HEK293T (cell line): ENCODE results near the gene NINJ1.

ENCODE experiments used
- CTCF ChIA-PET: fragments of 350-600 bp; formaldehyde crosslinking; extraction: SDS; loops from one replicate; lab custom pipeline; 2021; ENCODE audit warnings: antibody characterized with exemption, inconsistent platforms; lab: Yijun Ruan, JAX
- POLR2A ChIA-PET: fragments of 350-600 bp; formaldehyde crosslinking; extraction: SDS; loops from one replicate; lab custom pipeline; 2020; ENCODE audit warnings: antibody characterized with exemption, inconsistent platforms; lab: Yijun Ruan, JAX
- DNase-seq: peaks from one replicate; pipeline ENCODE4 v3.0.0; 2012; ENCODE audit warnings: mixed read lengths; ENCODE audit errors: extremely low spot score
- ARNT ChIP-seq: fragments of 450-650 bp; IDR thresholded peaks from 2 replicates; pipeline ENCODE4 v1.6.1; 2017; ENCODE audit warnings: mild to moderate bottlenecking
- BHLHE40 ChIP-seq: fragments of 450-650 bp; IDR thresholded peaks from 2 replicates; pipeline ENCODE4 v1.6.1; 2016; ENCODE audit warnings: mild to moderate bottlenecking, moderate library complexity, borderline replicate concordance
- CTBP1 ChIP-seq: fragments of 450-650 bp; IDR thresholded peaks from 2 replicates; pipeline ENCODE4 v1.6.1; 2016; ENCODE audit warnings: borderline replicate concordance
- ELF4 ChIP-seq: fragments of 450-650 bp; IDR thresholded peaks from 2 replicates; pipeline ENCODE4 v1.6.1; 2017; ENCODE audit warnings: antibody characterized with exemption
- FOXA1 ChIP-seq: fragments of 450-650 bp; IDR thresholded peaks from 2 replicates; pipeline ENCODE4 v1.6.1; 2016; ENCODE audit warnings: mild to moderate bottlenecking
- FOXK2 ChIP-seq: fragments of 450-650 bp; IDR thresholded peaks from 2 replicates; pipeline ENCODE4 v1.6.1; 2016; ENCODE audit warnings: mild to moderate bottlenecking
- FOXM1 ChIP-seq: fragments of 450-650 bp; IDR thresholded peaks from 2 replicates; pipeline ENCODE4 v1.6.1; 2017; ENCODE audit warnings: mild to moderate bottlenecking, borderline replicate concordance
- HDGF ChIP-seq: fragments of 450-650 bp; IDR thresholded peaks from 2 replicates; pipeline ENCODE4 v1.6.1; 2017; ENCODE audit warnings: antibody characterized with exemption, borderline replicate concordance
- L3MBTL2 ChIP-seq: fragments of 450-650 bp; conservative IDR thresholded peaks from 2 replicates; pipeline ENCODE4 v1.6.1; 2016; ENCODE audit warnings: mild to moderate bottlenecking
- LEF1 ChIP-seq: fragments of 450-650 bp; IDR thresholded peaks from 2 replicates; pipeline ENCODE4 v1.6.1; 2017; ENCODE audit warnings: mild to moderate bottlenecking, borderline replicate concordance
- NFRKB ChIP-seq: fragments of 450-650 bp; IDR thresholded peaks from 2 replicates; pipeline ENCODE4 v1.6.1; 2016; ENCODE audit warnings: mild to moderate bottlenecking, moderate library complexity
- PKNOX1 ChIP-seq: fragments of 450-650 bp; IDR thresholded peaks from 2 replicates; pipeline ENCODE4 v1.6.1; 2016
- SP1 ChIP-seq: fragments of 450-650 bp; IDR thresholded peaks from 2 replicates; pipeline ENCODE4 v1.6.1; 2017
- SUZ12 ChIP-seq: fragments of 450-650 bp; IDR thresholded peaks from 2 replicates; pipeline ENCODE4 v1.6.1; 2016; ENCODE audit warnings: mild to moderate bottlenecking
- TARDBP ChIP-seq: fragments of 450-650 bp; IDR thresholded peaks from 2 replicates; pipeline ENCODE4 v1.6.1; 2016
- ZNF384 ChIP-seq: fragments of 450-650 bp; IDR thresholded peaks from 2 replicates; pipeline ENCODE4 v1.6.1; 2016

Gene NINJ1

GRCh38 chr9:93170571-93170970, 36.5 kb upstream of the NINJ1 start:
- TF ChIP-seq HDGF (no peak), SP1 (no peak), ELF4 (no peak), CTBP1 (no peak), L3MBTL2 (no peak), PKNOX1 (no peak), LEF1 (no peak), FOXM1 (no peak), SUZ12 (no peak), FOXA1 (no peak), NFRKB (no peak), ZNF384 (no peak), TARDBP (no peak), ARNT (no peak)
- CTCF ChIA-PET = interaction anchor here (0.7 to 2.1 kb wide), 2 partner anchors 16 to 141 kb away, joined by 3 to 10 read pairs; no protein-coding TSS in a partner anchor
- no peak for DNase-seq
- POLR2A ChIA-PET = no interaction called here

GRCh38 chr9:93169444-93169843, 35.4 kb upstream of the NINJ1 start:
- ChIA-PET CTCF (interaction anchor here (2.1 kb wide), 1 partner anchor 15 kb away, joined by 10 read pairs; no protein-coding TSS in a partner anchor), POLR2A (no interaction called here)
- no peak for DNase-seq
- TF ChIP-seq L3MBTL2 = no peak
- TF ChIP-seq HDGF = no peak
- no peak for TF ChIP-seq SUZ12
- no peak for TF ChIP-seq FOXK2
- no peak for TF ChIP-seq ELF4
- no peak for TF ChIP-seq SP1
- TF ChIP-seq ZNF384 = no peak
- no peak for TF ChIP-seq TARDBP
- TF ChIP-seq BHLHE40 = no peak

GRCh38 chr9:93168581-93168980, 34.5 kb upstream of the NINJ1 start:
- ChIA-PET CTCF (no interaction called here), POLR2A (interaction anchor here (0.6 kb wide), 1 partner anchor 286 kb away, joined by 3 read pairs; no protein-coding TSS in a partner anchor)
- DNase-seq = no peak
- no peak for TF ChIP-seq LEF1
- no peak for TF ChIP-seq CTBP1
- no peak for TF ChIP-seq PKNOX1
- TF ChIP-seq FOXK2 = no peak
- no peak for TF ChIP-seq FOXA1
- no peak for TF ChIP-seq ZNF384
- TF ChIP-seq ELF4 = no peak
- no peak for TF ChIP-seq HDGF
- TF ChIP-seq SUZ12 = no peak
- no peak for TF ChIP-seq TARDBP
- no peak for TF ChIP-seq NFRKB
- TF ChIP-seq SP1 = no peak
- TF ChIP-seq FOXM1 = no peak
- no peak for TF ChIP-seq L3MBTL2

- POLR2A ChIA-PET = no interaction called here
- TF ChIP-seq ARNT (no peak), CTBP1 (no peak), SUZ12 (no peak), ZNF384 (no peak), BHLHE40 (no peak), NFRKB (no peak), PKNOX1 (no peak), HDGF (no peak), L3MBTL2 (no peak), FOXM1 (no peak), TARDBP (no peak), ELF4 (no peak)
- no peak for DNase-seq
- CTCF ChIA-PET = no interaction called here
Measured at GRCh38 chr9:93167838-93168237, 33.8 kb upstream of the NINJ1 start.

- ChIA-PET CTCF (no interaction called here), POLR2A (no interaction called here)
- no peak for DNase-seq
- no peak for TF ChIP-seq TARDBP
- TF ChIP-seq NFRKB = no peak
- no peak for TF ChIP-seq FOXM1
- no peak for TF ChIP-seq ARNT
- TF ChIP-seq SUZ12 = no peak
- TF ChIP-seq CTBP1 = no peak
- TF ChIP-seq ZNF384 = no peak
- no peak for TF ChIP-seq BHLHE40
- no peak for TF ChIP-seq FOXA1
- TF ChIP-seq L3MBTL2 = no peak
- no peak for TF ChIP-seq ELF4
- TF ChIP-seq PKNOX1 = no peak
- TF ChIP-seq SP1 = no peak
Measured at GRCh38 chr9:93167185-93167584, 33.1 kb upstream of the NINJ1 start.

- no peak for DNase-seq
- ChIA-PET CTCF (no interaction called here), POLR2A (no interaction called here)
- TF ChIP-seq FOXK2 (no peak), LEF1 (no peak), TARDBP (no peak), FOXA1 (no peak), HDGF (no peak)
Measured at GRCh38 chr9:93166699-93167098, 32.6 kb upstream of the NINJ1 start.
